ENCODE results near the gene AP4B1.

Gene AP4B1

GRCh38 chr1:113929750-113930498, 25.3 kb upstream of the AP4B1 start:
- DNase-seq: peak; percentile 62

- peak; percentile 94 for DNase-seq
These were observed 24.5 kb upstream of the AP4B1 start, which contains the start of gene HIPK1 for GRCh38 chr1:113928941-113929749. Gene HIPK1 (plus strand): TSS chr1:113929324.

GRCh38 chr1:113928187-113928930, 23.8 kb upstream of the AP4B1 start:
- no peak for DNase-seq

- DNase-seq: no peak
These were observed 19.9 kb upstream of the AP4B1 start for GRCh38 chr1:113924473-113924872.

- DNase-seq: no peak
These were observed 18.4 kb upstream of the AP4B1 start for GRCh38 chr1:113922957-113923356.

GRCh38 chr1:113918243-113918642, 13.6 kb upstream of the AP4B1 start:
- no peak for DNase-seq

GRCh38 chr1:113917400-113918082, 12.9 kb upstream of the AP4B1 start:
- DNase-seq: no peak

- no peak for DNase-seq
These were observed 12.4 kb upstream of the AP4B1 start for GRCh38 chr1:113916974-113917373.

GRCh38 chr1:113913887-113914664, 9.5 kb upstream of the AP4B1 start:
- DNase-seq: no peak

GRCh38 chr1:113913312-113913668, 8.7 kb upstream of the AP4B1 start:
- DNase-seq: no peak

- DNase-seq: no peak
These were observed 8.2 kb upstream of the AP4B1 start for GRCh38 chr1:113912594-113913311.

- peak; percentile 44 for DNase-seq
These were observed 849 bp upstream of the AP4B1 start for GRCh38 chr1:113905435-113905861.

- no peak for DNase-seq
These were observed 316 bp downstream of the AP4B1 start for GRCh38 chr1:113904293-113904673.

GRCh38 chr1:113903501-113904292, 902 bp downstream of the AP4B1 start:
- DNase-seq: peak; percentile 24

GRCh38 chr1:113901191-113901590, 3.4 kb downstream of the AP4B1 start:
- DNase-seq: no peak

- DNase-seq: no peak
These were observed 5.5 kb downstream of the AP4B1 start for GRCh38 chr1:113899111-113899510.

GRCh38 chr1:113898241-113898814, 6.3 kb downstream of the AP4B1 start:
- peak; percentile 17 for DNase-seq

- DNase-seq: no peak
These were observed 8.6 kb downstream of the AP4B1 start for GRCh38 chr1:113895961-113896360.

- no peak for DNase-seq
These were observed 9.5 kb downstream of the AP4B1 start for GRCh38 chr1:113895098-113895497.

GRCh38 chr1:113893267-113893666, 11.3 kb downstream of the AP4B1 start:
- DNase-seq: no peak
